Activated CD4-positive, alpha-beta T cell treated with anti-CD3 and anti-CD28 coated beads, Interleukin-2, Interleukin-4, amounts not matched to agents 100 ng/mL and 50 ng/mL, durations not matched to agents 16 hours and 8 hours (primary cell): ENCODE data around the gene RAB1A.
"Not testable (repeated sequence)": the region's sequence is repeated elsewhere in the genome, so short reads cannot be mapped to it uniquely, and the experiment has no call there.

Experiments used
- DNase-seq: peaks from one replicate; pipeline ENCODE4 v3.0.0-alpha.2; 2020; ENCODE audit warnings: low spot score

The RAB1A gene

DNA sequence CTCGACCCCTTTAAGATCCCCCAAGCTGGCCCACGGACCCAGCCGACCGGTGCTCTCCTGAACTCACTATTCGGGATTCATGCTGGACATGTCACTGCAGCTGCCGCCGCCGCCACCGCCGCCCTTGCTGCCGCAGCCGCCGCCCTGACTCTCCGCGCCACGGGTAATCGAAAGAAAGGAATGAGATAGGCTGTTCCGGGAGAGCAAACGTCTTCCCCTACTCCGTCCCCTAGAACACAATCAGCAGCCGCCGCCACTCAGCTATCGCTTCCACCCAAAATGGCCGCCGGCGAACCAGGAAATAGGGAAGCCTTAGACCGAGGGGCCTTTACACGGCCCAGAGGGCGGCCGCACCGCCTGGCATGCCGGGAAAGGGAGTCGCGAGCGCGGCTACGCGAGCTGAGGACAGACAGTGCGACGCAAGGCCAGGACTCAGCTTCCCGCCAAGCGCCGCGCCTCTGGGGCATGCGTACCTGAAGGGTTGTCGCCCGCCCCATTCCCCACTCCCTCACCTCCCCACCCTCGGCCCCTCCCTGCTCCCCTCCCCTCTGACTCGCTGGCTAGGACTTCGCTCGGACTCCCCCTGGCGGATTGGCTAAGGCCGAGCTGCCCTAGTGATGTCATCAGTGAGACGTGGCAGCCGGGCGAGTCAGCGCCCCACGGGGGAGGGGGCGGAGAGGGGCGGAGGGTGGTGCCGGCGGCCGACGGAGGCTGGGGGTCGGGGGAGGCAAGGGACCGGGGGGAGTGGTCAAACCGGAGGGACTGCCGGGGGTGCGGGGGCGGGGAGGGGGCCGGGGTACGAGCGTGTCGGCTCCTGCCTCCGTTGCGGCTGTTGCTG is at the start of gene RAB1A:
Gene RAB1A, minus strand, starts transcription at position 281 of the 838 bp plus-strand sequence. Its CDS starts 191 bp downstream, at position 90.
- DNase-seq: peak; percentile 99

GRCh38 chr2:65177751-65178442 is 48.0 kb upstream of the RAB1A start:
- no peak for DNase-seq

DNA sequence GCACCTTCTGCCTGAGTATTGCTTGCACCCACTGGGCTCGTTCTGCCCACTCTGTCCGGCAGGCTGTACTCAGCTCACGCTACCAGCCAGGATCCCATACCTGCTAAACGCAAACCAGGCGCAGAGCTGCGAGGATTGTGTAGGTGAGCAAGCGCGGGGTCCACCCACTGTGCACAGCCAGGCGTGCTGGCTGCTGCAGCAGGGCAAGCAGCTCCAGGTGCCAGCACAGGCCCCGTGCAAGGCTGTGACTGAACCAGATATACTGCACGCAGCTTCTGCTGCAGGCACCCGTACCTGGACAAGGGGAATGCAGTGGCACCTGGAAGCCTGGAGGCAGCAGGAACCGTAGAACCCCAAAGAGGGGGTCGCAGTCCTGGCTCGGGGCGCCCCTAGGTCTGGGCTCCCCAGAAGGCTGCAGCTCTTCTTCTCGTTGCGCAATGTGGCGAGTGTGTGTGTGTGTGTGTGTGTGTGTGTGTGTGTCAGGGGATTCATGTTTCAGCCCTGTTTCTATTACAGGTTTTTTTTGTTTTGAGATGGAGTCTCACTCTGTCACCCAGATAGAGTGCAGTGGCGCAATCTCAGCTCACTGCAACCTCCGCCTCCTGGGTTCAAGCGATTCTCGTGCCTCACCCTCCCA is 46.1 kb upstream of the RAB1A start:
- no peak for DNase-seq

DNA sequence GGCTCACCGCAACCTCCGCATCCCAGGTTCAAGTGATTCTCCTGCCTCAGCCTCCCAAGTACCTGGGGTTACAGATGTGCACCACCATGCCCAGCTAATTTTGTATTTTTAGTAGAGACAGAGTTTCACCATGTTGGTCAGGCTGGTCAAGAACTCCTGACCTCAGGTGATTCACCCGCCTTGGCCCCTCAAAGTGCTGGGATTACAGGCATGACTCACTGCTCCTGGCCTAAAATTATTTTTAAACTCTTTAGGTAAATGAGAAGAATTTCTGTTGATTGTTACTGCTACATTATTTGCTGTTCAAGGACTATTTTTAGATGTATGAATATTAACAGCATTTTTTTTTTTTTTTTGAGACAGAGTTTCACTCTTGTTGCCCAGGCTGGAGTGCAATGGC is 44.1 kb upstream of the RAB1A start:
- not testable (repeated sequence) for DNase-seq

- no peak for DNase-seq
Measured at GRCh38 chr2:65172994-65173790, 43.3 kb upstream of the RAB1A start.

- DNase-seq: not testable (repeated sequence)
Measured at GRCh38 chr2:65170611-65171477, 40.9 kb upstream of the RAB1A start.

GRCh38 chr2:65169760-65170136 is 39.8 kb upstream of the RAB1A start:
- DNase-seq: no peak

DNA sequence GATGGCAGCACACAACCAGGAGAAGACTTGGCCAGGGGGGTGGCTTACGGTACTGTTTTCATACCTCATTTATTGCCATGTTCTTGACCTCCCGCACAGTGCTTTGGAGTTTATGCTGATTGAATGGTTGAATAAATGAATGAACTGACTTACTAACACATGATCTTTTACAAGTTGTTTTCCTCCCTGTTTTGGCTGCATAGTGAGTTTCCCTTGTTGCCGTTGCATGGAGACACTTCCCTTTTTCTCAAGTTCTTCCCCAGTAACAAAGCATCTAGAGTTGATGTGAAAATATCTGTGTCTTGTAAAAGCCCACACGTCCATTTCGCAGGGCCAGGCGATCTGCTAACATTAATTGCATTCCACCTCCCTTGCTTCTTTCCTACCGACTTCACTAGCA is 35.7 kb upstream of the RAB1A start:
- DNase-seq: no peak

- DNase-seq: no peak
Measured at GRCh38 chr2:65164426-65164891, 34.6 kb upstream of the RAB1A start.

DNA sequence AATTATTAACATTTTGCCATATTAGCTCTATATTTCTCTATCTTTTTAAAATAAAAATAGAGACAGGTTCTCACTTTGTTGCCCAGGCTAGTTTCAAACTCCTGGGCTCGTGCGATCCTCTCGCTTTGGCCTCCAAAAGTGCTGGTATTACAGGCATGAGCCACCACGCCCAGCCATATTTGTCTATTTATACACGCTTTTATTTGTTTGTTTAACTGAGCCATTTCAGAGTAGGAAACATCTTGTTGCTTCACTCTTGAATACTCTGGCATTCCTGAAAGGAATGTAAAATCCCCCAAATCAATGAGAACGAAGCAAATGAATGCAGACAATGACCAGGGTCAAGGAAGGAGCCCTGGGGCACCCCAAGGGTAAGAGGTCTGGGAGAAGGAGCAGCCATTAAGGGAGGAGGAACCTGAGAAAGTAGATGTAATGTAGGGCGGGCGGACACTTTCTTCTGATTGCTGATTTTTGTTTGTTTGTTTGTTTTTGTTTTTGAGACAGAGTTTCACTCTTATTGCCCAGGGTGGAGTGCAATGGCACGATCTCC is 31.7 kb upstream of the RAB1A start:
- no peak for DNase-seq

DNA sequence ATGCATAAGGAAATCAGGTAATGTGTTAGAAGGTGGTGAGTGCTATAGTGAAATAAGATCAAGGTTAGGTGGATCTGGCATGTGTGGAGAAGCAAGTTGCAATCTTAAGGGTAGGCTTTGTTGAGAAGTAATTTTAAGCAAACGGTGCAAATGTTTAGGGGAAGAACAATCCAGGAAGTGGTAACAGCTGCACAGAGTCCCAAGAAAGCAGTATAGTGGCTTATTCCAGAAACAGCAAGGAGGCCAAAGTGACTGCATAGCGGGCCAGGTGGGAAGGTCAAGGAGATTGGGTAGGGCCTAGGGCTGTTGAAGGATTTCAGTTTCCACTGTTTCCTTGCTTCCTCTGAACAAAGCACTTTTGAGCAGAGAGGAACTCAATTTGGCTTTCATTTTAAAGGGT is 30.0 kb upstream of the RAB1A start:
- no peak for DNase-seq

- DNase-seq: no peak
Measured at GRCh38 chr2:65159261-65159660, 29.4 kb upstream of the RAB1A start.

GRCh38 chr2:65158557-65158956 is 28.7 kb upstream of the RAB1A start:
- no peak for DNase-seq

DNA sequence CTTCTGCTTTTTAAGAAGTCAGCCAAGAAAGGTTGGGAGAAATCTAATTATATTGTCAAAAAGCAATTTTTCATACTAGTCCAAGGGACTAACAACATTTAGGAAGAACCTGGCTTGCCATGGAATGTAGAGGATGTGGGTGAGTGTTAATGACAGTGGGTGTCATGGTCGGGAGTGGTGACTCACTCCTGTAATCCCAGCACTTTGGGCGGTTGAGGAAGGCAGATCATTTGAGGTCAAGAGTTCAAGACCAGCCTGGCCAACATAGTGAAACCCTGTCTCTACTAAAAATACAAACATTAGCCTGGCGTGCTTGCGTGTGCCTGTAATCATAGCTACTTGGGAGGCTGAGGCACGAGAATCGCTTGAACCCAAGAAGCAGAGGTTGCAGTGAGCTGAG is 27.9 kb upstream of the RAB1A start:
- not testable (repeated sequence) for DNase-seq

DNA sequence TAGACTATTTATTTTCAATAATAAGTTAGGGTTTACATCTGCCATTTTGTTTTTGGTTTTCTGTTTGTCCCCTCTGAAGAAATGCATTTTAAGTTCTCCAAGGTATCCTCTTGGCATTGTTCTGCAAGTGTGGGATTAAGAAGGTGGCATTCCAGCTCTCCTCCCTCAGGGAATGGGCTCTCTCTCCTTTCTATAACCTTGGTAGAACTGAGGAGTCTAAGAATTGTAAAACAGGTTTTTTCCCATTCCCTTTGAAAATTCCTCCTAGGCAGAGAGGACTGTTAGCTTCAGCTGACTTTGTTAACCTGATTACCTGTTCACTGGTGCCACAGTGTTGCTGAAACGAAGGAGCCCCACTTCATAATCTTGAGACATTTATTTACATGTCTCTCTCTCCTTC is 26.1 kb upstream of the RAB1A start:
- DNase-seq: no peak

GRCh38 chr2:65153515-65153914 is 23.6 kb upstream of the RAB1A start:
- DNase-seq: no peak

- no peak for DNase-seq
Measured at GRCh38 chr2:65146078-65146477, 16.2 kb upstream of the RAB1A start.

DNA sequence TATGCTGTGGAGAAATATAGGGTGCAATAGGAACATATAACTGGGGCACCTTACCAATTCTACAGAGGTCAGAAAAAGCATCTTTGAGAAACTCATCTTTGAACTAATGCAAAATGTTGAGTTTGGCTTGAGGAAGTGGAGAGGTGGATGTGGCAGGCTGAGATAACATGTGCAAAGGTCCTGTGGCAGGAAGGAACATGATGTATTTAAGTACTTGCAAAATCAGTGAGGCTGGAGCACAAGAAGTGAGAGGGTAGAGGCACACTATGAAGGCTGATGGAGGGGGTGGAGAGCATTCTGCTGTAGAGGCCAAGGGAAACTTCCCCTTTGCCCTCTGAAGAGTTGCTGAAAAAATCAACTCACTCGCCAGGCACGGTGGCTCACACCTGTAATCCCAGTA is 14.7 kb upstream of the RAB1A start:
- no peak for DNase-seq

GRCh38 chr2:65142515-65142914 is 12.6 kb upstream of the RAB1A start:
- DNase-seq: no peak

DNA sequence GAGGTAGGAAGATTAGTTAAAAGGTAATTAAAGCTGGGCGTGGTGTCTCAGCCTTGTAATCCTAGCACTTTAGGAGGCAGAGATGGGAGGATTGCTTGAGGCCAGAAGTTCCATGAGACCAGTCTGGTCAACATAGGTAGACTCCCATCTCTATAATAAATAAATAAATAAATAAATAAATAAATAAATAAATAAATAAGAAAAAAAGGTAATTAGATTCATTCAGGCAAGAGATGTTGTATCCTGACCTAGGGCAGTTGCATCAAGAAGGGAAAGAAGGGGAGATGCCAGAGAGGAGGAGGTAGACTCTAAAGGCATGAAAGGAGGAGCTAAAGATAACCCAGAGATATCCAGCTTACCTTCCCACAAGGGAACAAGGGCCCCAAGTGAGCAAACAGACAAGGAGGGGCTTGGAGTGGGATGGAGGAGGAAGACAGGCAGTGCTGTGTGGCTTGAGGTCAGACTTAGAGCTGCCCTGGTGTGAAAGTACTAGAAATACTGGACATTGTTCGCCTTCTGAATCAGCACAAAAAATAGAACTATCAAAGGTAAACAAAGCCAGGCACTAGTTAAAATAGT is 7.4 kb upstream of the RAB1A start:
- no peak for DNase-seq
